Measurements from ENCODE around the gene SERPINA4.

Gene SERPINA4

GRCh38 chr14:94560751-94561655, at the start of gene SERPINA4:
TSS of gene SERPINA4 (plus strand) at chr14:94561442. CDS start at chr14:94563483, 2,041 bp downstream.
- DNase-seq (ENCODE audit: low read depth in 2 of 2, low spot score in 1 of 2): no peak

GRCh38 chr14:94514351-94514750, 46.9 kb upstream of the SERPINA4 start:
- no peak for DNase-seq (ENCODE audit: low read depth in 2 of 2, low spot score in 1 of 2)

DNA sequence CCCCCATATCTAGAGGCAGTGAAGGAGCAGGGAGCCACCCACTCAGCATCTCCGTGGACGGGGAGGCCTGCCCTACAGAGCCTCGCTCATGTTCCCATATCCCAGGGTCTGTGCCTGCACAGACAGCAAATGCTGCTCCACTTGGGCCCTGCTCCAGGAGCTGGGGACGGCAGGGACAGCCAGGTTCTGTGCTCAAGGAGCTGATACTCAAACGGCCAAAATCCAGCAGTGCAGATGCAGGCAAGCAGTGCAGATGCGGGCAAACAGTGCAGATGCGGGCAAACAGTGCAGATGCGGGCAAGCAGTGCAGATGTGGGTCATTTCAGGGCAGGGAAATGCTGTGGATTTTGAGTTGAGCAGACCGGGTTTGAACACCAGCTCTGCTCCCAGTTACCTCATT, 45.8 kb upstream of the SERPINA4 start:
- no peak for DNase-seq (ENCODE audit: low read depth in 2 of 2, low spot score in 1 of 2)

DNA sequence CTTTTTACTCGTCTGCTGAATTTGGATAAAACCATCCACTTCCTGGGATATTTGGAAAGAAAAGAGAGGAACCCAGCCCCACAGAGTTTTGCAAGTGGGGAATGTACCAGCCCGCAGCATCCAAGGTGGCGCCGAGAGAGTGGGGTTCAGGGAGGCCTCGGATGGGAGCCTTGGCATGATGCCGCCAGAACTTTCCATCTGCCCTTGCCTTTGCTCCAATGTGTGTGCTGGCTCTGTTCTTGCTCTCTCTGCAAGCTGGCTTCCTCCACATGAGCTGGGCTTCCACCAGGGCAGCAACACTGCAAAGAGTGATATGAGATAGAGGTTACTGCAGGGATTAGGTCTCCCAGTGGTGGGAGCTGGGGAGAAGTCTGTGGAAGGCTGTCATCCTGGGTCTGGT, 45.4 kb upstream of the SERPINA4 start:
- DNase-seq (ENCODE audit: low read depth in 2 of 2, low spot score in 1 of 2): no peak

DNA sequence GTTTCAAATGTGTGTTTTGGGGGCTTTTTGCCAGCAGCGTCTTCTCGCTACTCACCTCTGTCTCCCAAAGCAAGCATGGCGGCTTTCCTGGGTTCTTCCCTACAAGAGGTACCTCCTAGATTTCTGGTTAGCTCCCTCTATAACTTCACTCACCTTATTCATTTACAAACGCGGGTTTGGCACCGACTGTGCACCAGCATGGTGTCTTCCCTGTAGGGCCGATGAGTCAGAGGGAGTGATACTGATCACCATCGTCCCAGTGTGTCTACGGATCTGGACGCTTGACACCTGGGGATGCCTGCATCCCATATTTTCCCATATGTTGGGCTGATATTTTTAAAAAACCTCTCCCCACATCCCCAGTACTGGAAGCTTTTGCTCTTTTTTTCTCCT, 44.0 kb upstream of the SERPINA4 start:
- no peak for DNase-seq (ENCODE audit: low read depth in 2 of 2, low spot score in 1 of 2)

DNA sequence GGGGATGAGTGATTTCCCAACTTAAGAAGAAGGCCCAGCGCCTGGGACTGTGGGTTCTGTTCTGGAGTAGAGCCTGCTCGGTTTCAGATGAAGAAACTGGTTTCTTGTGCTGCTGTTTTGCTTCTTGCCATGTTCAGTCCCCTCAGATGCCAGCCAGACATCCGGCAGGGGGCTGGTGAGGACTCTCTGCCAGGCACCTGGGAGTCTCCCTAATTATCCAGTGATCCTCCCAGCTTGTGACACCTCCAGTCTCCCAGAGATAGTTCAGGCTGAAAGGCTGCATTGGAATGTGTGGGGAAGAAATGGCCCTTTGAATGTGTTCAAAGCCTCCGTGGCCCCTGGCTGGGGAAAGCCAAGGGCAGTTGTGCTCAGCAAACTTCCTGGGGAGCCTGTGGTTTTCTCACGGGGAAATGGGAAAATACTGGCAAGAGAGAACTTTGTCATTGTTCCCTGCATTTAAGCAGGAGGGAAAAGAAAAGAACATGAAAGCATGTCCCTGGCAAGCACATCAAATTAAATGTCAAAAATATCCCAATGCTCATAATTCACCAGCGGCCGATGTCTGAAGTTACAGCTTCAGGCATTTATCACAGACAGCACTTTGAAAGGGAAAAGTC, 43.5 kb upstream of the SERPINA4 start:
- DNase-seq (ENCODE audit: low read depth in 2 of 2, low spot score in 1 of 2): no peak

DNA sequence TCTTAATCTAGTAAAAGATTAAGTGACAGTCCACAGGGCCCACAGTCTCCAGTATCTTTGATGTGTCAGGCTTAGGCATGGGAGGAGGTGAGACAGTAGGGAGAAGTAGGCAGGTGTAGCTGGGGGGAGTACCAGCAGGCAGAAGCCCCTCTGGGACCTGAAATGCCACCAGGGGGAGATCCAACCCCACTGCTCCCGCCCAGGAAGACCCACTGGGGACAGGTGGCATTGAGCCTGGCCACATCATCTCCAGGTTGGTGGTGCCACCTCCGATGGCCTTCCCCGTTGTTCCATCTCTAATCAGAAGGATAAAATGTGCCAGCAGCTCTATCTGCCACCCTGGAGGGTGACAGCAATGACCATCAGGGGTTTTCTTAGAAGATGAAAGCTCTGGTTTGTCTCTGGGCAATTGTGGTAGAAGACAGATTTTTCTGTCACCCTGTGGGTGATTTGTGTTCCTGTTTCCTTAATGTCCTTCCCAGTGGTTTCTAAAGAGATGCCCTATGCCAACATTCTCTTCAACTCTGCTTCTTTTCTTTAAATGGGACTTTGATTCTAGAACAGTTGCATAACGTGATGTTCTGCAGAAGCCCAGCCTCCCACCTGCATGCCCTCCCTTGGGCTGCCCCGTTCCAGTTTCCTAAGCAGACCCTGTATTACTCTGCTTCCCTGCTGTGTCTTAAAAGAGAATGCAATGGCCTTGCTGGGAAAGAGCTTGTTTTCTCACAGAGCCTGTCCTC, 39.7 kb upstream of the SERPINA4 start:
- DNase-seq (ENCODE audit: low read depth in 2 of 2, low spot score in 1 of 2): no peak

- no peak for DNase-seq (ENCODE audit: low read depth in 2 of 2, low spot score in 1 of 2)
Measured at GRCh38 chr14:94522115-94522724, 39.0 kb upstream of the SERPINA4 start.

DNA sequence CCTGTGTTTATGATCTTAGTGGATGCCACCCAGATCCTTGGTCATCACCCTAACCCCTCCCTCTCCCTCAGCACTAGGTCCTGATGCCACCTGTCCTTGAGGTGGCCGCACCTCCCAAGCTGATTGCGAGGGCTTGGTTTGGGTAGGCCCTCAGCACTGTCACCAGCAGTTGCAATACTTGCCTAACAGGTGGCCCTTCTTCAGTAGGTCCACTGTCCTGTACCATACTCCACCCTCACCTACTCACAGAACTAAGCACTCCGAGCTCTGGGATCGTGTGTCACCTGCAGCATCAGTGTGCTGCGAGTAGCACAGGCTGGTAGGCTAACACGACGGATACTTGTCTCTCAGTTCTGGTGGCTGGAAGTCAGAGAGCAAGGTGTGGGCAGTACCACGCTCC, 38.0 kb upstream of the SERPINA4 start:
- DNase-seq (ENCODE audit: low read depth in 2 of 2, low spot score in 1 of 2): no peak

DNA sequence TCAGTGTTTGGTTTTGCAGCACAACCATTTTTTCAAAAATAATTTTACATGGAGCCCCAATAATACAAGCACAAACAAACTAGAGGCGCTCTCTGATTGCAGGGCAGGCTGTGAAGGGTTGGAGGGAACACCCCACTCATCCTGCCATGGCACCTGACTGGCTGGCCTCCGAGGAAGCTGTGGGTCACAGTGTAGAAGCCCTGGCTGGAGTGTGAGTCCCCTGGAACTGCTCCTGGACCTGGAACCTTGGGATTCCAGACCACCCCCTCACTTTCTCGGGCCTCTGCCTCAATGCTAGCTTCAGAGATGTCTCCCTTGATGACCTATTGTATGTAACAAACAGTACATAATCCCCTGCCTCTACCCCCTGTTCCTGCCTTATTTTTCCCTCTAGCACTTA, 37.1 kb upstream of the SERPINA4 start:
- no peak for DNase-seq (ENCODE audit: low read depth in 2 of 2, low spot score in 1 of 2)

DNA sequence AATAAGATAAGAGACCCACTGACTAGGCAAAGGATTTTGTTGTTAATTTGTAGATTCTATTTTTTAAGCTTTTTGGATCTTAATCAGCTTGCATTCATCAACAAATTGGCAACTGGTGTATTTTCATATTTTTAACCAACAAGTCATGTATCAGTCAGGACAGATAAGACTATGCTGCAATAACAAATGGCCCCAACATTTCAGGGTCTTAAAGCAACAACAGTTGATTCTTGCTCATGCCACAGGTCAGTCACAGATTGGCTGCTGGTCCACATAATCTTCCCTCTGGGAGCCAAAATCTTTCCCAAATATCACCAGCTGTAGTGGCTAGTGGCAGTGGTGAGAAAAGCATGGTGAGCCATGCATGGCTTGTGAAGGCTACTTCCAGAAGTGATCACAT, 30.1 kb upstream of the SERPINA4 start:
- no peak for DNase-seq (ENCODE audit: low read depth in 2 of 2, low spot score in 1 of 2)

- no peak for DNase-seq (ENCODE audit: low read depth in 2 of 2, low spot score in 1 of 2)
Measured at GRCh38 chr14:94532447-94532846, 28.8 kb upstream of the SERPINA4 start.

DNA sequence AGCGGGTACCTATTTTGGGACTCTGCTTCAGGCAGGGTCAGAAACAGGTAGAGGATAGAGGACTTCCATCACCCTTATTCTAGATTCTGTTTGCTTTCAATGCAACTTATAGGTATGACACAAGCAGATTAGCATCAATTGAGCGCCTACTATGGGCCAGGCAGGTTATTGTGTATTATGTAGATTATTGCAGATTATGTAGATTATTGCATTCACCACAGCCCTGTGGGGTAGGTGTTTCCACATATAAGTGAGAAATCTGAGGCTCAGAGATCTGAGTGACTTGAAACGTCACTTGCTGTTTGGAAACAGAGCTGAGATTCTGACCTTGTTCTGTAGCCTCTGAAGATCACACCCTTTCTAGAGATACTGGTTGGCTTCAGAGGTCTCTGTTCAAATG, 25.7 kb upstream of the SERPINA4 start:
- DNase-seq (ENCODE audit: low read depth in 2 of 2, low spot score in 1 of 2): no peak

DNA sequence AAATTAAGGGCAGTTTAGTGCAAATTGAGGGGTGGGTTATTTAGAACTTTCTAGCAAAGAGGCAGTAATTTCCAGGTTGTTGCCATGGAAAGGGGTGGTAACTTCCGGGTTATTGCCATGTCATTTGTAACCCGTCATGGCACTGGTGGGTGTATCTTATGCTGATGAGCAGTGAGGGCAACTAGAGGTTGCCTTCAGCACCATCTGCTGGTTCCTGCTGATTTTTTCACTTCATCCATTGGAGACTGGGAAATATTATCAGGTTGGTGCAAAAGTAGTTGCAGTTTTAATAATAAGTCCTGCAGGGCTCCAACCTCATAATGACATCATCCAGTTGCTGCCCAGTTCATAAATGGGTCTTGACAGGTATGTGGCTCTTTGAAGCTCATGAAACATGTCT, 24.4 kb upstream of the SERPINA4 start:
- no peak for DNase-seq (ENCODE audit: low read depth in 2 of 2, low spot score in 1 of 2)

DNA sequence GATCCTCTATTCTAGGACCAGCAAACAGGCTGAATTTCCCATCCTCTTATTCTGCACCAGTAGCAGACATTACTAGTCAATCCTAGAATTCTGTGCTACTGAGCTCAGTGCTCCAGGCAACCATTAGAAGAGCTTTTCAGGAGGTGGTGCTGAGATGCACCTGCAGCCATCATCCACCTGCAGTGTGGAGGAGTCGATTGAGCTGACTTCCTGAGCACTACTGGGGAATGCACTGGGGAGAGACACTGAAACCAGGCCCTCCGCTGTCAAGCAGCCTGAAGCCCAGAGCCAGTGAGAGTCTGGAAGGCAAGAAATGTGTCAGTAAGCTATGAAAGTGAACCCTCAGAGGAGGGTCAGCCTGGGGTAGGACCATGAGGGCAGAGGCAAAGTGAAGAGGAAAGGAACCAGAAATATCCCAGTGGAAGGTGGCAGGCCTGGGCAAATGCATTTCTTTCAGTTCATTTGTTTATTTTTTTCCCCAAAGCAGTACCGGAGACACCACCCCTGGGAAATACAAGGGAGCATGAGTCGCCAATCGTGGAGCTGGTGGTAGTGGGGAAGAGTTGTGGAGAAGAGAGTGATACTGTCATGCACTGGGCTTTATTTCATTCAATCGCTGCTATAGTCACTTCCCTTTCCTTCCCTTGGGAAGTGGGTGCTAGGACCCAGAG, 23.0 kb upstream of the SERPINA4 start:
- no peak for DNase-seq (ENCODE audit: low read depth in 2 of 2, low spot score in 1 of 2)

- DNase-seq (ENCODE audit: low read depth in 2 of 2, low spot score in 1 of 2): no peak
Measured at GRCh38 chr14:94539181-94539580, 22.1 kb upstream of the SERPINA4 start.

DNA sequence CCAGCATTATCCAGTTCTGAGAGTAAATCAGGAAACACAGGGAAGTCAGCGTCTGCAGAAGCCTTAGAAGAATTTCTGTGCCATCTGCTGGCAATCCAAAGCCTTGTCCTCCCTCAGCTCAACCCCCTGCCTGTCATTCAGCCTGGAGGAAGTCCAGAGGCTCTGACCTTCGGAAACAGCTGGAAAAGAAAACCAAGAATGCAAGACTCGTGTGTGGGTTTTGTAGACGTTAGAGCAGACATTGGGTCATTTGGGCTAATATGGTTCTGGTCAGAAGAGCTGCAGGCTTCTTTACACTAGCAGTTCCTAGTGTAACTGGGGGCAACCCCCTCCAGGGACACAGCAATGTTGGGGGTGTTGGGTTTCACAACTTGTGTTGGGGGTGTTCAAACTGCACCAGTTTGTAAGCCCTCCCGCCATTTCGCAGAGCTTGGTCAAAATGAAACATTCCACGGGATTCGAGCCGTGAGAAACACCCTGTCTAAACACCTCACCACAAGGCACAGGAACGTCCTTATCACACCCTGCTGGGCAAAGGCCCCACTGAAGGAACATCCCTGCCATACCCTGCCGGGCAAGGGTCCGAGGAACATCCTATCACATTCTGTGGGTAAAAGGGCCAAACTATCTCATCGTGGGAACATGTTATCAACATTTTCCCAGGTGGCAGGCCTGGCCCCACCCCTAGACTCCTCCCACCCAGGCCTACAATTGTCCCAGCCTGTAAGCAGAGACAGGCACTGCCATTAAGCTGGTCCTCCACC, 21.0 kb upstream of the SERPINA4 start:
- DNase-seq (ENCODE audit: low read depth in 2 of 2, low spot score in 1 of 2): no peak

DNA sequence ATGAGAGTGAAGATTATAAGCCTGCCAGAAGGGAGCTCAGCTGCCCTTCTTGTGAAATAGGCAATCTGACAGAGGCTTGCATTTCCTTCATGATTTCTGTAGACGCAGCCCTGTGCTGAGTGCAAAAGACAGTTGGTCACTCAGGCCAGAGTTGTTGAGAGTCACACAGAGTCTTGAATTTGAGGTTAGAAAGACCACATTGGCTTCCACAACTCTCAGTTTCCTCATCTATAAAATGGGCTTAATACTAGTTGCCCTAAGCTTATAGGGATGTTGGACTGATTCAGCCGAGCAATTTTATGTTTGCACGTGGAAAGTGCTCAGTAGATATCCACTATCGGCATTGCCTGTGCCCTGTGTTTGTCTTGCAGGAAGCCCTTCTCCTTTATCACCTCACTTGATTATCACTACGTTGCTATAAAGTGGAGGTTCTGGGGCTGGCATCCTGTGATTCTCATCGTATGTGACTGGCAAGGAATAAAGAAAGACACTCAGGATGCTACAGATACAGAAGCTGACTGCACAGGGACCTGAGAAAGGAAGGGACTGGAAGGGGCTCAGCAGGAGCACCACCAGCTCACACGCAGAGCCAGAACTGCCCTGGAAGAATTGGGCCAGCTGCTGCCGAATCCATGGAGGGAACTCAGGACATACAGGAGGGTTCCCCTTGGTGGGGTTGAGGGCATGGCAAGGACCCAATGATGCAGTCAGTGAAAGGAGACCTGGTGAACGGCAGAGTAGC, 19.8 kb upstream of the SERPINA4 start:
- DNase-seq (ENCODE audit: low read depth in 2 of 2, low spot score in 1 of 2): no peak

DNA sequence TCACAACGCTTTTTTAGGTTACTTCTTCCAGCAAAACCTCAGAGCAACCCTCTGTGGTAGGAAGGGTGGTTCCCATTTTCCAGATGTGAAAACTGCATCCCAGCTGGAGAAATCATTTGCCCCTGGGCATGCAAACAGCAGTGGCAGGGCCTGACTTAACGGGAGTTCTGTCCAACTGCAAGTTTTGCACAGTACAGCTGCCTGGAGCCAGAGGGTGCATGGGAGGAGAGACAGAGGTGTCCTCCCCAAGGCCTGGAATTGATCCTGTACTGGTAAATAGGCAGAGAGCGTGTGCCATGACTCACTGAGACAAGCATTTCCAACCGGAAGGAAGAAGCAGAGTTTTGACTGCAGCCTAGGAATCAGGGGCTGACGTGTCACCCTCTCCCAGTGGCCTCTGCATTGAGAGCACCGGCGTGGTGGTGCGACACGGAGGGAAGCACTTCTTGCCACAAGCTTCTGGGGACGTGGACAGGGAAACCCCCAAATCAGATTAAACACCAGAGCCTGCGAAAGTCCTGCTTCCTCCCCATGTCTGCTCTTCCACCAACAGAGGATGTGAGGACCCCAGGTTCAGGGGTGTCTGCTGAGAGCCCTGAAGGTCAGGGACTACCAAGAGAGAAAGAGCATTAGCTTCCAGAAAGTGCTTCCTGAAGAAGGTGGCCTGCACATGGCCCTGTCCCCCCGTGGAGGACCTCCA, 19.0 kb upstream of the SERPINA4 start:
- DNase-seq (ENCODE audit: low read depth in 2 of 2, low spot score in 1 of 2): no peak

All from stimulated activated CD8-positive, alpha-beta memory T cell treated with anti-CD3 and anti-CD28 coated beads, Interleukin-4, amount 100 ng/mL, for 1 hour (primary cell).